ENCODE measurements around the gene LENEP.

DNA sequence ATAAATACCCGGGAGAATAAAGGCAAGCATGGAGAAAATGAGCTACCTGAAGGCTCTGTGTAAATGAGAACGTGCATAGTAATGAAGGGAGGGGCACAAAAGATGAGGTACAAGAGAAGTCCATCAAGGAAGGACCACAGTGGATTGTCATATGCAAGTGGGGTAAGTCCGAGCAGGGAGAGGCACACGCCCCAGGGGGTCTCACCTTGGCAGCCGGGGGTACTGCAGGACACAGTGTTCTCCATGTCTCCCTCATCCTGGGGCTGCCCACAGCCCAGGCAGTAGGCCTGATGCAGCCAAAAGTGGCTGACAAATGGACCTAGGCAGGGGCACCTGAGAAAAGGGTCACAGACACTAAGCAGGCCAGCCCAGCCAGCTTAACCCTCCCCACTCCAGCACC lies 30.2 kb downstream of the LENEP start:
- TF ChIP-seq, protein P1, sequence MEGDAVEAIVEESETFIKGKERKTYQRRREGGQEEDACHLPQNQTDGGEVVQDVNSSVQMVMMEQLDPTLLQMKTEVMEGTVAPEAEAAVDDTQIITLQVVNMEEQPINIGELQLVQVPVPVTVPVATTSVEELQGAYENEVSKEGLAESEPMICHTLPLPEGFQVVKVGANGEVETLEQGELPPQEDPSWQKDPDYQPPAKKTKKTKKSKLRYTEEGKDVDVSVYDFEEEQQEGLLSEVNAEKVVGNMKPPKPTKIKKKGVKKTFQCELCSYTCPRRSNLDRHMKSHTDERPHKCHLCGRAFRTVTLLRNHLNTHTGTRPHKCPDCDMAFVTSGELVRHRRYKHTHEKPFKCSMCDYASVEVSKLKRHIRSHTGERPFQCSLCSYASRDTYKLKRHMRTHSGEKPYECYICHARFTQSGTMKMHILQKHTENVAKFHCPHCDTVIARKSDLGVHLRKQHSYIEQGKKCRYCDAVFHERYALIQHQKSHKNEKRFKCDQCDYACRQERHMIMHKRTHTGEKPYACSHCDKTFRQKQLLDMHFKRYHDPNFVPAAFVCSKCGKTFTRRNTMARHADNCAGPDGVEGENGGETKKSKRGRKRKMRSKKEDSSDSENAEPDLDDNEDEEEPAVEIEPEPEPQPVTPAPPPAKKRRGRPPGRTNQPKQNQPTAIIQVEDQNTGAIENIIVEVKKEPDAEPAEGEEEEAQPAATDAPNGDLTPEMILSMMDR (IDR thresholded peaks at IDR 0.05; ENCODE audit: low read length), result no peak
- TF ChIP-seq EZH2 (optimal IDR thresholded peaks at IDR 0.05; ENCODE audit: low read depth, low read length) (no peak), EZH2phosphoT487 (IDR thresholded peaks at IDR 0.05; ENCODE audit: low read length) (no peak)
